Esophagus squamous epithelium (tissue), 5 donors: Measurements from ENCODE around the gene DARS1. TPM values are rescaled to one million over a fixed set of nuclear protein-coding genes. Genes with fewer than 3 reads are reported as not detected.
A peak's percentile ranks its signal among the peaks of the same experiment; 100 is the strongest.

Source experiments
- DNase-seq: peaks from one replicate; lab custom pipeline; 2025; lab: John Stamatoyannopoulos, UW
- H3K27ac ChIP-seq, 4 donors: fragments of 200-600 bp; sonication (generic); one replicate each; pipeline ENCODE4 v1.5.1; 2016 to 2019; ENCODE audit warnings: mild to moderate bottlenecking in 1 of 4
- H3K27me3 ChIP-seq, 4 donors: fragments of 200-600 bp; sonication (generic); 1 replicate in 3 of 4; 2 replicates in 1 of 4; pipeline versions ENCODE4 v1.5.1 to v1.6.0; 2017 to 2021; ENCODE audit warnings: antibody characterized with exemption in 1 of 4
- H3K36me3 ChIP-seq, 3 donors: fragments of 200-600 bp; sonication (generic); one replicate each; pipeline ENCODE4 v1.5.1; 2016 to 2019
- H3K4me1 ChIP-seq, 3 donors: fragments of 200-600 bp; sonication (generic); one replicate each; pipeline ENCODE4 v1.5.1; 2017 to 2019
- H3K4me3 ChIP-seq, 4 donors: fragments of 200-600 bp; sonication (generic); 1 replicate in 3 of 4; 2 replicates in 1 of 4; pipeline ENCODE4 v1.5.1; 2016 to 2019; ENCODE audit warnings: mild to moderate bottlenecking in 2 of 4, moderate library complexity in 1 of 4
- H3K9me3 ChIP-seq, 3 donors: fragments of 200-600 bp; sonication (generic); one replicate each; pipeline ENCODE4 v1.5.1; 2016 to 2019
- CTCF ChIP-seq, 6 experiments: fragments of 450-650 bp in 4 of 6; fragments of 200-600 bp in 2 of 6; sonication (generic) in 2 of 6; IDR thresholded peaks; one replicate each; pipeline ENCODE4 v1.5.1; 2016 to 2019; ENCODE audit warnings: antibody characterized with exemption in 6 of 6, mild to moderate bottlenecking in 4 of 6, moderate library complexity in 4 of 6
- POLR2A ChIP-seq, 4 donors: fragments of 450-650 bp; IDR thresholded peaks; one replicate each; pipeline ENCODE4 v1.6.1; 2017; ENCODE audit warnings: antibody characterized with exemption in 4 of 4, mild to moderate bottlenecking in 4 of 4, moderate library complexity in 3 of 4
- WGBS, 2 donors: methylation state at CpG; one replicate each; pipeline ENCODE4 v1.1.5; 2018; 5-methylcytosine and 5-hydroxymethylcytosine counted together
- intact Hi-C: fragments of 100-400 bp; cut with DNase I; formaldehyde crosslinking; loops from one replicate; pipeline ENCODE4 v1.15.0; 2022
- total RNA-seq, 4 donors: library from RNA; depleted of rRNA; stranded (reverse); fragments of >200 nt; gene quantifications; one replicate each; pipeline ENCODE4 v1.1.0, GENCODE V29; 2016
- donor health status: DM: yes; HTN: yes; CAD: no.

DARS1 gene
- total RNA-seq, 4 donors from 2014 or later = 38.4 to 104 (median 84.3) TPM

DNA sequence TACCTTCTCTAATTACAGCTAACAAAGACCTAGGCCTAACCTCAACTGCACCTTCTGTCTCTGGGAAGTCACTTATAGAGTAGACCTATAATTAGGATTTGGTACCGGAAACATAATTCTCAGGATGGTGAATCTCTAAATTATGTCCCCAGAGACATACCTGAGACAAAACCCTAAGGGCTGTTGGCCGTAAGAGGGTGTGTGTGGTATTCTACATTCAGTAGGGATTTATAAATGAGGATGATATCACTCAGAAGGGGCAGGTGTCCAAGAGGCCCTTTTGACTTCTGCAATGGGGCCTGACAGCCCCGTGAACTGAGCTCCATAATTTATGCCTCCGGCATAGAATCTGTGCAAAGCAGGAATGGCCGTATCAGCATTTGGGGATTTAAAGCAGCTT lies 13.5 kb upstream of the DARS1 start:
- TF ChIP-seq POLR2A (IDR thresholded peaks at IDR 0.05) = no peak
- no peak for TF ChIP-seq CTCF (IDR thresholded peaks at IDR 0.05)
- Histone ChIP-seq H3K27ac (no peak overlapping the region), H3K4me3 (no peak overlapping the region), H3K4me1 (peaks cover 0 to 15% (median 0%) of the 10 kb centered on the region in 3 donors), H3K36me3 (no peaks in the 10 kb centered on the region), H3K9me3 (no peaks in the 10 kb centered on the region), H3K27me3 (no peaks in the 10 kb centered on the region)
- intact Hi-C loops = no loop called here
- WGBS, 2 donors = 91 to 97% methylated on average over 5 of the region's 5 CpGs
- no peak for DNase-seq

GRCh38 chr2:135997380-135997779 lies 12.0 kb upstream of the DARS1 start:
- no peaks in the 10 kb centered on the region for H3K27me3 ChIP-seq
- H3K4me3 ChIP-seq = no peak overlapping the region
- no peaks in the 10 kb centered on the region for H3K36me3 ChIP-seq
- H3K27ac ChIP-seq = no peak overlapping the region
- intact Hi-C loops = no loop called here
- 73 to 82% methylated on average over 2 to 5 of the region's 5 CpGs for WGBS, 2 donors
- H3K4me1 ChIP-seq = peaks cover 0 to 18% (median 0%) of the 10 kb centered on the region in 3 donors
- no peak for DNase-seq
- H3K9me3 ChIP-seq = no peaks in the 10 kb centered on the region
- TF ChIP-seq CTCF (IDR thresholded peaks at IDR 0.05) = no peak
- TF ChIP-seq POLR2A (IDR thresholded peaks at IDR 0.05) = no peak

- no peaks in the 10 kb centered on the region for H3K36me3 ChIP-seq
- intact Hi-C loops = no loop called here
- no peak overlapping the region for H3K27ac ChIP-seq
- WGBS, 2 donors = 76 to 90% methylated on average over 2 of the region's 2 CpGs
- TF ChIP-seq CTCF (IDR thresholded peaks at IDR 0.05) (no peak), POLR2A (IDR thresholded peaks at IDR 0.05) (no peak)
- H3K4me1 ChIP-seq = peaks cover 0 to 18% (median 0%) of the 10 kb centered on the region in 3 donors
- no peak for DNase-seq
- no peaks in the 10 kb centered on the region for H3K27me3 ChIP-seq
- H3K4me3 ChIP-seq = no peak overlapping the region
- H3K9me3 ChIP-seq = no peaks in the 10 kb centered on the region
Observed at GRCh38 chr2:135996304-135996703, 10.9 kb upstream of the DARS1 start.

GRCh38 chr2:135994281-135994680 lies 8.9 kb upstream of the DARS1 start:
- peaks cover 0 to 3% (median 0%) of the 10 kb centered on the region in 3 donors for H3K4me1 ChIP-seq
- H3K36me3 ChIP-seq = no peaks in the 10 kb centered on the region
- TF ChIP-seq POLR2A (IDR thresholded peaks at IDR 0.05) (no peak), CTCF (IDR thresholded peaks at IDR 0.05) (no peak)
- no peaks in the 10 kb centered on the region for H3K27me3 ChIP-seq
- peak overlapping the region in 2 of 4 donors; percentile 37 to 39 for H3K27ac ChIP-seq
- no peaks in the 10 kb centered on the region for H3K9me3 ChIP-seq
- H3K4me3 ChIP-seq = no peak overlapping the region
- intact Hi-C loops = no loop called here
- no peak for DNase-seq
- 85 to 89% methylated on average over 3 of the region's 3 CpGs for WGBS, 2 donors

GRCh38 chr2:135993421-135993820 lies 8.0 kb upstream of the DARS1 start:
- Histone ChIP-seq H3K27me3 (no peaks in the 10 kb centered on the region), H3K36me3 (no peaks in the 10 kb centered on the region), H3K9me3 (no peaks in the 10 kb centered on the region), H3K4me3 (no peak overlapping the region), H3K4me1 (peaks cover 0 to 3% (median 0%) of the 10 kb centered on the region in 3 donors), H3K27ac (peak overlapping the region in 2 of 4 donors; percentile 37 to 39)
- intact Hi-C loops = no loop called here
- DNase-seq = no peak
- TF ChIP-seq CTCF (IDR thresholded peaks at IDR 0.05) (no peak), POLR2A (IDR thresholded peaks at IDR 0.05) (no peak)
